ENCODE data around the gene SF1.
A peak's percentile ranks its signal among the peaks of the same experiment; 100 is the strongest.

Gene SF1

DNA sequence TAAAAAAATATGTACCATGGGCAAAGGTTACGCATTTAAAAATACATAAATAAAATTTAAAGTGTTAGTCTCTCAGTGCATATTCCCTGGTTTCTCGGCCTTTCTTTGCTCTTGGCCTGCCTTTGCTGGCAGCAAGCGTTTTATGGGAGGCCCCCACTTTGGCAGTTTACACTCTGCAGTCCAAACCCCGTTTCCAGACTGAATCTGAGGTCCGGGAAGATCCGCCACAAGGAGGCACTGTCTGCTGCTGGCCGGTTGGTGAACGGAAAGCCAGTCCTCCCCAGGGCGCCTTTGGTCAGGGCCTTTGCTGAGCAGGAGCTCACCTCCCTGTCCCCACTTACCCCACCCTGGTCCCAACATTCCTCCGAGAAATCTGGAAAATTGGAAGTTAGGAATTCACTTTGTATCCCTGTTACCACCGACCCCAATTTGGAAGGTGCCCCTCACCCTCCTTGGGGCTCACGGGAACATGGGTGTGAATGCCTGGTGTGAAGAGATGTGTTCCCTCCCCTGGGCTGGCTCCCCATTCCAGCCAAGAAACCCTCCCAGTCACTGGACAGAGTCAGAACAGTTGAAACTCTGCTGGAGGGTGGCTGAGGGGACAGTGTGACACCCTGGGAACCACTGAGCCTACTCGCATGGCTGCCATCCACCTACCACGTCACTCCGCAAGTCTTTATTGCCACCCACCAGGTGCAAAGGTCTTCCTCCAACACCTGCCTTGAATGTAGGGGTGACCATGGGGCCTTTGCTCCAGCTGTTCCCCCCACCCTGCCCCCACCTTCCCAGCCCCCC is 9.4 kb upstream of the SF1 start:
- Histone ChIP-seq H3K27ac (ENCODE audit: low read length) (no peak overlapping the region), H2AFZ (ENCODE audit: low read depth, low read length) (no peak overlapping the region), H3K4me3 (ENCODE audit: low read depth in 1 of 2, low read length in 2 of 2) (no peak overlapping the region), H3K4me2 (ENCODE audit: insufficient read depth, low read length) (no peak overlapping the region), H3K36me3 (ENCODE audit: insufficient read depth, low read length) (no peaks in the 10 kb centered on the region), H3K9me3 (ENCODE audit: insufficient read depth, low read length, severe bottlenecking) (no peaks in the 10 kb centered on the region), H3K27me3 (ENCODE audit: insufficient read depth, low read length, poor library complexity) (no peaks in the 10 kb centered on the region), H3K9ac (ENCODE audit: low read depth, low read length) (no peak overlapping the region), H4K20me1 (ENCODE audit: insufficient read depth, low read length) (no peaks in the 10 kb centered on the region), H3K4me1 (ENCODE audit: insufficient read depth, low read length) (no peaks in the 10 kb centered on the region), H3K79me2 (ENCODE audit: insufficient read depth, low read length) (no peaks in the 10 kb centered on the region)
- DNase-seq: peak; percentile 40
- peak; percentile 61 for ATAC-seq (ENCODE audit: insufficient read depth, low read depth)
- TF ChIP-seq, protein P1, sequence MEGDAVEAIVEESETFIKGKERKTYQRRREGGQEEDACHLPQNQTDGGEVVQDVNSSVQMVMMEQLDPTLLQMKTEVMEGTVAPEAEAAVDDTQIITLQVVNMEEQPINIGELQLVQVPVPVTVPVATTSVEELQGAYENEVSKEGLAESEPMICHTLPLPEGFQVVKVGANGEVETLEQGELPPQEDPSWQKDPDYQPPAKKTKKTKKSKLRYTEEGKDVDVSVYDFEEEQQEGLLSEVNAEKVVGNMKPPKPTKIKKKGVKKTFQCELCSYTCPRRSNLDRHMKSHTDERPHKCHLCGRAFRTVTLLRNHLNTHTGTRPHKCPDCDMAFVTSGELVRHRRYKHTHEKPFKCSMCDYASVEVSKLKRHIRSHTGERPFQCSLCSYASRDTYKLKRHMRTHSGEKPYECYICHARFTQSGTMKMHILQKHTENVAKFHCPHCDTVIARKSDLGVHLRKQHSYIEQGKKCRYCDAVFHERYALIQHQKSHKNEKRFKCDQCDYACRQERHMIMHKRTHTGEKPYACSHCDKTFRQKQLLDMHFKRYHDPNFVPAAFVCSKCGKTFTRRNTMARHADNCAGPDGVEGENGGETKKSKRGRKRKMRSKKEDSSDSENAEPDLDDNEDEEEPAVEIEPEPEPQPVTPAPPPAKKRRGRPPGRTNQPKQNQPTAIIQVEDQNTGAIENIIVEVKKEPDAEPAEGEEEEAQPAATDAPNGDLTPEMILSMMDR (IDR thresholded peaks at IDR 0.05; ENCODE audit: borderline replicate concordance, extremely low read depth, low read length, poor library complexity, severe bottlenecking): peak; percentile 67
- TF ChIP-seq EZH2 (IDR thresholded peaks at IDR 0.05; ENCODE audit: borderline replicate concordance, low read depth, low read length, severe bottlenecking): no peak

DNA sequence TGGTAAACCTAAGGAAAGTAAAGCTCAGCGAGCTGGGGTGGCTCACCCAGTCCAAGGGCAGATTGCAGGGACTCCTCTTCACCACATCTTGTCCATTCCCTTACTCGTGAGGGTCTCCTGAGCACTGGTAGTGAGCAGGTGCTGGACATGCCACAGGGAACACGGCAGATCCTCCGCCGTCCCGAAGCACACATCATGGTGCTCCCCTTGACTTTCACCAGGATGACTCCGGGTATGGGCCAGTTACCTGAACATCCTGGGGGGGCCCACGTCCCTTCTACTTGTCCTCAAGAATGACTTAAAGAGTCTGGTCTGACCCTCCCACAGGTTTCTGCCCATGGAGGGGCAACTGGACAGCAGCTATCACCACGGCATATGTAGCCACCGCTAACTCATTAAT is 8.0 kb upstream of the SF1 start:
- no peaks in the 10 kb centered on the region for H3K79me2 ChIP-seq (ENCODE audit: insufficient read depth, low read length)
- H3K4me1 ChIP-seq (ENCODE audit: insufficient read depth, low read length): no peaks in the 10 kb centered on the region
- no peaks in the 10 kb centered on the region for H3K27me3 ChIP-seq (ENCODE audit: insufficient read depth, low read length, poor library complexity)
- no peak overlapping the region for H3K4me2 ChIP-seq (ENCODE audit: insufficient read depth, low read length)
- no peak overlapping the region for H3K27ac ChIP-seq (ENCODE audit: low read length)
- no peak for TF ChIP-seq EZH2 (IDR thresholded peaks at IDR 0.05; ENCODE audit: borderline replicate concordance, low read depth, low read length, severe bottlenecking)
- TF ChIP-seq, protein P1 (IDR thresholded peaks at IDR 0.05; ENCODE audit: borderline replicate concordance, extremely low read depth, low read length, poor library complexity, severe bottlenecking): no peak
- no peak for DNase-seq
- no peak overlapping the region for H2AFZ ChIP-seq (ENCODE audit: low read depth, low read length)
- no peaks in the 10 kb centered on the region for H4K20me1 ChIP-seq (ENCODE audit: insufficient read depth, low read length)
- H3K9ac ChIP-seq (ENCODE audit: low read depth, low read length): no peak overlapping the region
- H3K36me3 ChIP-seq (ENCODE audit: insufficient read depth, low read length): no peaks in the 10 kb centered on the region
- no peaks in the 10 kb centered on the region for H3K9me3 ChIP-seq (ENCODE audit: insufficient read depth, low read length, severe bottlenecking)
- no peak for ATAC-seq (ENCODE audit: insufficient read depth, low read depth)
- H3K4me3 ChIP-seq (ENCODE audit: low read depth in 1 of 2, low read length in 2 of 2): no peak overlapping the region

DNA sequence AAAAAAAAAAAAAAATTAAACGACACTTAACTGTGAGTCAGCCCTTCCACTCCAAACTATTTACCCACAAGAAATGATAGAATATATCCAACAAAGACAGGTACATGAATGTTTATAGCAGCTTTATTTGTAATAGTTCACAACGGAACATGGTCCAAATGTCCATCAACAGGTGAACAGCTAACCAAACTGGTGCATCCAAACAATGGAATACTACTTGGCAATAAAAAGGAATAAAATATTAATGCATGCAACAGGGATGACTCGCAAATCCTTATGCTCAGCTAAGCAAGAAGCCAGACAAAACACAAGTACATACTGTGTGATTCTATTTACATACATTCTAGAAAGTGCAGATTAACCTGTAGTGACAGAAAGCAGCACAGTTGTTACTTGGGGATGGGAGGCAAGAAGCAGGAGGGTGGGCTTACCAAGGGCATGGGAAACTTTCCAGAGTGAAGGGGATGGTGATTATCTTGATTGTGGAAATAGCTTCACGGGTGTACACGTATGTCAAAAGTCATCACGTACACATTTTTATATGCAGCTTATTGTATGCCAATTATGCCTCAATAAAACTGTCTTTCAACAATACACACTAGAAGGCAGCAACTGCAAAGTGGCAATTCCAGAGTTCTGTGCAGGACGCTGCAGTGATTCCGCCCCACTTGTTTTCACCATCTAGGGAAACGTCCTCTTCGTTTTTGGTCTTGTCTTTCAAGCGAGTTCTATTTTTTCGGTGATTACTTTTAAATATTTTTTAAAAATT is 6.7 kb upstream of the SF1 start:
- H4K20me1 ChIP-seq (ENCODE audit: insufficient read depth, low read length): no peaks in the 10 kb centered on the region
- H3K4me1 ChIP-seq (ENCODE audit: insufficient read depth, low read length): peaks cover under 1% of the 10 kb centered on the region
- ATAC-seq (ENCODE audit: insufficient read depth, low read depth) (no peak), DNase-seq (no peak)
- no peaks in the 10 kb centered on the region for H3K27me3 ChIP-seq (ENCODE audit: insufficient read depth, low read length, poor library complexity)
- no peak overlapping the region for H3K9ac ChIP-seq (ENCODE audit: low read depth, low read length)
- H2AFZ ChIP-seq (ENCODE audit: low read depth, low read length): no peak overlapping the region
- no peaks in the 10 kb centered on the region for H3K36me3 ChIP-seq (ENCODE audit: insufficient read depth, low read length)
- H3K4me3 ChIP-seq (ENCODE audit: low read depth in 1 of 2, low read length in 2 of 2): no peak overlapping the region
- TF ChIP-seq, protein P1 (IDR thresholded peaks at IDR 0.05; ENCODE audit: borderline replicate concordance, extremely low read depth, low read length, poor library complexity, severe bottlenecking): no peak
- TF ChIP-seq EZH2 (IDR thresholded peaks at IDR 0.05; ENCODE audit: borderline replicate concordance, low read depth, low read length, severe bottlenecking): no peak
- no peak overlapping the region for H3K27ac ChIP-seq (ENCODE audit: low read length)
- no peak overlapping the region for H3K4me2 ChIP-seq (ENCODE audit: insufficient read depth, low read length)
- H3K9me3 ChIP-seq (ENCODE audit: insufficient read depth, low read length, severe bottlenecking): no peaks in the 10 kb centered on the region
- no peaks in the 10 kb centered on the region for H3K79me2 ChIP-seq (ENCODE audit: insufficient read depth, low read length)
